ENCODE measurements around the gene APP.
"Not testable (repeated sequence)": the region's sequence is repeated elsewhere in the genome, so short reads cannot be mapped to it uniquely, and the experiment has no call there.

APP gene

GRCh38 chr21:25931765-25932164 is 238.8 kb downstream of the APP start:
- DNase-seq = no peak

- DNase-seq = no peak
Measured at GRCh38 chr21:25929856-25930520, 240.6 kb downstream of the APP start.

GRCh38 chr21:25927195-25927880 is 243.2 kb downstream of the APP start:
- no peak for DNase-seq

GRCh38 chr21:25925936-25926335 is 244.6 kb downstream of the APP start:
- DNase-seq = no peak

- no peak for DNase-seq
Measured at GRCh38 chr21:25925064-25925800, 245.3 kb downstream of the APP start.

- DNase-seq = not testable (repeated sequence)
Measured at GRCh38 chr21:25918152-25918551, 252.4 kb downstream of the APP start.

GRCh38 chr21:25916226-25916625 is 254.3 kb downstream of the APP start:
- DNase-seq = no peak

GRCh38 chr21:25913479-25913878 is 257.1 kb downstream of the APP start:
- no peak for DNase-seq

- no peak for DNase-seq
Measured at GRCh38 chr21:25912402-25912746, 258.2 kb downstream of the APP start.

GRCh38 chr21:25911730-25912401 is 258.7 kb downstream of the APP start:
- DNase-seq = no peak

GRCh38 chr21:25910809-25911208 is 259.8 kb downstream of the APP start:
- no peak for DNase-seq

- DNase-seq = no peak
Measured at GRCh38 chr21:25909341-25909740, 261.2 kb downstream of the APP start.

GRCh38 chr21:25908495-25908894 is 262.1 kb downstream of the APP start:
- no peak for DNase-seq

- no peak for DNase-seq
Measured at GRCh38 chr21:25907573-25908275, 262.8 kb downstream of the APP start.

GRCh38 chr21:25906587-25906986 is 264.0 kb downstream of the APP start:
- DNase-seq = no peak

- DNase-seq = no peak
Measured at GRCh38 chr21:25905126-25905525, 265.4 kb downstream of the APP start.

- no peak for DNase-seq
Measured at GRCh38 chr21:25904044-25904695, 266.4 kb downstream of the APP start.

- DNase-seq = no peak
Measured at GRCh38 chr21:25903607-25904006, 267.0 kb downstream of the APP start.

GRCh38 chr21:25901330-25901979 is 269.1 kb downstream of the APP start:
- no peak for DNase-seq

GRCh38 chr21:25898671-25899070 is 271.9 kb downstream of the APP start:
- DNase-seq = no peak

GRCh38 chr21:25897383-25897782 is 273.2 kb downstream of the APP start:
- no peak for DNase-seq
